SJCRH30 (cell line): ENCODE measurements around the gene CMIP. TPM values are rescaled to one million over a fixed set of nuclear protein-coding genes. Genes with fewer than 3 reads are reported as not detected.
A peak's percentile ranks its signal among the peaks of the same experiment; 100 is the strongest.
"Not testable (repeated sequence)": the region's sequence is repeated elsewhere in the genome, so short reads cannot be mapped to it uniquely, and the experiment has no call there.

Experiments used
- DNase-seq, 2 experiments: peaks; one replicate each; pipeline ENCODE4 v3.0.0-alpha.2; 2015 to 2020
- H3K27ac ChIP-seq: fragments of 250-450 bp; sonication (Bioruptor Pico); 2 replicates; pipeline ENCODE4 v1.5.1; 2020; ENCODE audit warnings: mild to moderate bottlenecking, moderate library complexity
- H3K27me3 ChIP-seq: fragments of 250-450 bp; sonication (Bioruptor Pico); 2 replicates; pipeline ENCODE4 v1.5.1; 2020; ENCODE audit warnings: mild to moderate bottlenecking, moderate library complexity
- H3K36me3 ChIP-seq: fragments of 250-450 bp; sonication (Bioruptor Pico); 2 replicates; pipeline ENCODE4 v1.5.1; 2020; ENCODE audit warnings: mild to moderate bottlenecking, moderate library complexity
- H3K4me1 ChIP-seq: fragments of 250-450 bp; sonication (Bioruptor Pico); 2 replicates; pipeline ENCODE4 v1.5.1; 2020; ENCODE audit warnings: mild to moderate bottlenecking, moderate library complexity
- H3K4me3 ChIP-seq: fragments of 250-450 bp; sonication (Bioruptor Pico); 2 replicates; pipeline ENCODE4 v1.5.1; 2020; ENCODE audit warnings: mild to moderate bottlenecking, moderate library complexity
- H3K9me3 ChIP-seq: fragments of 250-450 bp; sonication (Bioruptor Pico); replicated peaks from 2 replicates; pipeline ENCODE4 v1.5.1; 2020; ENCODE audit warnings: mild to moderate bottlenecking, moderate library complexity
- total RNA-seq: library from RNA; depleted of rRNA; stranded (reverse); fragments of >200 nt; shearing (Covaris generic); gene quantifications from 2 replicates; pipeline ENCODE4 v1.2.3, GENCODE V29; 2014

Gene CMIP
- total RNA-seq, 1 experiment from 2014 or later, result 12.9 TPM

- Histone ChIP-seq H3K27ac (no peak overlapping the region), H3K27me3 (no peaks in the 10 kb centered on the region), H3K36me3 (no peaks in the 10 kb centered on the region), H3K4me1 (no peaks in the 10 kb centered on the region), H3K4me3 (no peak overlapping the region), H3K9me3 (no peaks in the 10 kb centered on the region)
- peak; percentile 62 to 80 for DNase-seq
Observed at GRCh38 chr16:81737885-81738536, 293.4 kb downstream of the CMIP start.

DNA sequence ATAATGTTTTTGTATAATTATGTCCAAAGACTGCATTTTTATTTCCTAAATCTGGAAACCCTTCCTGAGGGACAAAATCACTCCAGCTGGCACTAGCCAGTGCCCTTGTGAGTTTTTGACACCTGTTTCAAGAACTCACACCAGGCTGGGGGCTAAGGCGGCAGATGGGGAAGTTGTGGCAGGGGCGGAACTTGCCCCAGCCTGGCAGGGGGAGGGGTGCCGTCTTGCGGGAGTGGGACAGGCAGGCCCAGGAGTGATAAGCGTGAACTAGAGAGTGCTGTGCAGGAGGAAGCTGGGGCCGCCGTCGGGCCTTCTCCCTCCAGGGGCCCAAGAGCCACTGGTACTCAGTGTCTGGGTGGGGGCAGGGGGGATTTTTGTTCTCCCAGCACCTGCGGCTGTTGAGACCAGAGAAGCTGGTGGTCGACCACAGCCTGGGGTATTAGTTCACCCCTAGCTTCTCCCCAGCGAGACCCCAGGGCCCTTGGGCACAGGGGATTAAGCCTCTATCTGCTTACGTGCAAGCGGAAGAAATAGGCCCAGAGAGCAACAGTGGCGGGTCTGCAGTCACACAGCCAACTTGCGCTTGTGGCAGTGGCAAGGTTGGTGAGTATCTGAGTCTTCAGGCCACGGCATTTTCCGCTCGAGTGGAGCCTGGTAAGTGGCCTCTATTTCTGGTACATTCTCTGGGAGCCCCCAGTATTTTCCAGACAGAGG lies 294.3 kb downstream of the CMIP start:
- no peak for DNase-seq
- no peaks in the 10 kb centered on the region for H3K9me3 ChIP-seq
- no peak overlapping the region for H3K4me3 ChIP-seq

DNA sequence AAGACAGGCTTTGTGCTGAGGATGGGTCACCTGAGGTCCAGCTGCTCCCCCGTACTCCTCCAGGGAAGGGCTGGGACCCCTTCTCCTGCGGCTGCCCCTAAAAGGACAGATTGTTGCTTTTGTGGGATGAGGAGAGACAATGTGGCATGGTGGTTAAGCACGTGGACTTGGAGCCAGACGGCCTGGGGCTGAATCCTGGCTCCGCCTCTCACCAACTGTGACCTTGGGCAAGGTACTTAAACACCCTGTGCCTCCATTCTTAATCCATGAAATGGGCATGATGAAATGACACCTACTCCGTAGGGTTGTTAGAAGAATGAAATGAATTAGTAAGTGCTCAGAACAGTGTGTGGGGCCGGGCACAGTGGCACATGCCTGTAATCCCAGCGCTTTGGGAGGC lies 294.9 kb downstream of the CMIP start:
- no peaks in the 10 kb centered on the region for H3K4me1 ChIP-seq
- H3K36me3 ChIP-seq, result no peaks in the 10 kb centered on the region
- H3K9me3 ChIP-seq, result no peaks in the 10 kb centered on the region
- no peak overlapping the region for H3K27ac ChIP-seq
- H3K4me3 ChIP-seq, result no peak overlapping the region
- no peaks in the 10 kb centered on the region for H3K27me3 ChIP-seq
- no peak for DNase-seq

More for the DNA sequence above, 294.3 kb downstream of the CMIP start:
- Histone ChIP-seq H3K27me3 (no peaks in the 10 kb centered on the region), H3K4me1 (no peaks in the 10 kb centered on the region), H3K36me3 (no peaks in the 10 kb centered on the region), H3K27ac (no peak overlapping the region)

DNA sequence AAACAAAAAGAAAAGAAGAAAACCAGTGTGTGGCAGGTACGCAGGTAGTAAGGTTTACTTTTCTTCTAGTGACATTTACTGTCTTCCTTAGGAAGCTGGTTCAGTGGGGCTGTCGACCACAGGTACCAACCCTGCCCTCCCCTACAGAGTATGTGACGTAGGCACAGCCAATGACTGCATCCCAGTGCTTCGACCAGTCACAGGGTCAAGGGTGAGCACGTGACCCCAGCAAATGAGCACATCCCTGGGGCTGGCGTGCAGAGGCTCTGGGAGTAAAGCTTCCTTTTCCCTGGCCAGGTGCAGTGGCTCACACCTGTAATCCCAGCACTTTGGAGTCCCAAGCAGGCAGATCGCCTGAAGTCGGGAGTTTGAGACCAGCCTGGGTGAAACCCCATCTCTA lies 295.6 kb downstream of the CMIP start:
- Histone ChIP-seq H3K27ac (no peak overlapping the region), H3K27me3 (no peaks in the 10 kb centered on the region), H3K4me3 (no peak overlapping the region), H3K36me3 (no peaks in the 10 kb centered on the region), H3K4me1 (no peaks in the 10 kb centered on the region), H3K9me3 (no peaks in the 10 kb centered on the region)
- peak in 1 of 2 experiments; percentile 20 for DNase-seq

DNA sequence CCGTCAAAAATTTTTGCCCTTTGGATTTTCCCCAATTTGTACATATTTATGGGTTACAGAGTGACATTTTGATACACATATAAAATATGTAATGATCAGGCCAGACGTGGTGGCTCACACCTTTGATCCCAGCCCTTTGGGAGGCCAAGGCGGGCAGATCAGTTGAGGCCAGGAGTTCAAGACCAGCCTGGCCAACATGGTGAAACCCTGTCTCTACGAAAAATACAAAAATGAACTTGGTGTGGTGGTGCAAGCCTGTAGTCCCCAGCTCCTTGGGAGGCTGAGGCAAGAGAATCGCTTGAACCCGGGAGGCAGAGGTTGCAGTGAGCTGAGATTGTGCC lies 296.8 kb downstream of the CMIP start:
- H3K4me1 ChIP-seq, H3K27ac ChIP-seq, H3K9me3 ChIP-seq, H3K36me3 ChIP-seq, H3K27me3 ChIP-seq, H3K4me3 ChIP-seq, DNase-seq: not testable (repeated sequence)

DNA sequence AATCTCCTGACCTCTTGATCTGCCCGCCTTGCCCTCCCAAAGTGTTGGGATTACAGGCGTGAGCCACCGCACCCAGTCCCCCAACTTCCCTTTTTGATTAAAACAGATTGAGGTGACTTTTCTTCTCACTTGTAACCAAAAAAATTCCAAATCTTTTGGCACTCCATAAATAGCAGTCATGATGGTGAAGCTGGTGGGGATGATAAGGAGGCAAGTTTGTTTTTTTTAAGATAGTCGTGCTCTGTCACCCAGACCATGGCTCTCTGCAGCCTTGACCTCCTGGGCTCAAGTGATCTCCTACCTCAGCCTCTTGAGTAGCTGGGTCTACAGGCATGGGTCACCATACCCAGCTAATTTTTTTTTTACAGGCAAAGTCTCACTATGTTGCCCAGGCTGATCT lies 299.8 kb downstream of the CMIP start:
- Histone ChIP-seq H3K9me3 (no peaks in the 10 kb centered on the region), H3K4me3 (no peak overlapping the region), H3K4me1 (no peaks in the 10 kb centered on the region), H3K36me3 (no peaks in the 10 kb centered on the region), H3K27ac (no peak overlapping the region), H3K27me3 (no peaks in the 10 kb centered on the region)
- DNase-seq, result no peak

DNA sequence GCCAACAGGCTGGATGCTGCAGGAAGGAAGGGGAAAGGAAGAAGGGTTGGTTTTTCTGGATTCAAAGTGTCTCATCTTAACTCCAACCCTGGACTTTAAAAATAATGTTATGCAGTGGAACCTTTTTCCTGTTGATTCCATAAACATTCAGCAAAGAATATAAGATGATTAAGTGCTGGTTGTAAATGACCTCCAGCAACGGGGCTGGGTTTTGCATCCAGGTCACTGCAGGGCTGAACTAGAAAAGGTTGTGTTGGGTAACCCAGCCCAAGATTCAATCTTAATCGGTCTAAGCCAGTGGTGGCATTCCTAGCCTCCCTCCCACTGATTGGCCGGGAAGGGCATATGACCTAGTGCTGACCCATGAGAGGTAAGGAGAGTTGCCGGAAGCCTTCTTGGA lies 300.3 kb downstream of the CMIP start:
- no peak overlapping the region for H3K27ac ChIP-seq
- no peak for DNase-seq
- H3K36me3 ChIP-seq, result no peaks in the 10 kb centered on the region
- no peaks in the 10 kb centered on the region for H3K9me3 ChIP-seq
- no peaks in the 10 kb centered on the region for H3K4me1 ChIP-seq
- no peaks in the 10 kb centered on the region for H3K27me3 ChIP-seq
- H3K4me3 ChIP-seq, result no peak overlapping the region

DNA sequence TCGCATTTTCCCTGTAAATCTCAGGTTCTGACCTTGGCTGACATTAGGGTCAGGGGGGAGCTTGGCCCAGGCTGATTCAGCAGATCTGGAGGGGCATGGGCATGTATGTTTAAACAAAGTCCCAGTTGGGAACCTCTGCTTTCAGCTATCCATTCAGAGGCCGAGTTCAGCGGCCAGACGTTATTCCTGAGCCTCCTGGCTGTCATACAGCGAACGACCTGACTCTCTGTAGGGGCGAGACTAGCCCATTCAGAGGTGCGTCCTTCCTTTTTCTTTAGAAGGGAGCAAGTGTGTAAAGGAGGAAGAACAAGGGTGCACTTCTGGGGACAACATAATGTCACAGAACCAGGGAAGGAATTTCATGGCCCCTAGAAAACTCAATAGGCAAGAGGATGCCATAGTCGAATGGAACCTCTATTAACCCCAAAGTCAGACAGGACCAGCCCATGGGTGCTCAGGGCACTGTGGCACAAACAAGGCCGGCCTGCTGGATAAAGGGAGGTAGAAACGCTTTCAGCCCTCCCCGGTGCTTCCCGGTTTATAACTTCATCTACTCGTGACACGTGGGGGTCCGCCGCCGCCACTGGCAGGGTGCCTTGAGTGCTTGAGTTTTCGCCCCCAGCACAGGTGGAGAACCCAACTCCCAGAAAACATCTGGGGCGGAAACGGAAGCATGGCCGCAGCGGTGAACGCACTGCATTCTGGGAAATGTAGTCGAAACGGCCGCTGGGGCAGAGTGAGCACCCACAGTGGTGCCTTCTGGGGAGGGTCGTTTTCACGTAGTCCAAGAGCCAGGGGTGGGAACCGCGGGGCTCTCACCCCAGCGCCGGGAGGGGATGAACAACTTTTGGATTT lies 301.3 kb downstream of the CMIP start:
- Histone ChIP-seq H3K36me3 (no peaks in the 10 kb centered on the region), H3K4me3 (peak overlapping the region; percentile 47), H3K4me1 (no peaks in the 10 kb centered on the region), H3K9me3 (no peaks in the 10 kb centered on the region), H3K27ac (no peak overlapping the region), H3K27me3 (no peaks in the 10 kb centered on the region)
- DNase-seq, result peak; percentile 41 to 65

- no peak for DNase-seq
- H3K4me3 ChIP-seq, result peak overlapping the region; percentile 47; the same call in 1 of the 2 replicates
- no peaks in the 10 kb centered on the region for H3K36me3 ChIP-seq
- H3K27ac ChIP-seq, result no peak overlapping the region
- no peaks in the 10 kb centered on the region for H3K27me3 ChIP-seq
- no peaks in the 10 kb centered on the region for H3K9me3 ChIP-seq
- no peaks in the 10 kb centered on the region for H3K4me1 ChIP-seq
Observed at GRCh38 chr16:81746566-81746965, 302.0 kb downstream of the CMIP start.

- no peak overlapping the region for H3K27ac ChIP-seq
- no peak for DNase-seq
- H3K4me1 ChIP-seq, result no peaks in the 10 kb centered on the region
- no peaks in the 10 kb centered on the region for H3K9me3 ChIP-seq
- H3K27me3 ChIP-seq, result no peaks in the 10 kb centered on the region
- H3K4me3 ChIP-seq, result no peak overlapping the region
- no peaks in the 10 kb centered on the region for H3K36me3 ChIP-seq
Observed at GRCh38 chr16:81748476-81749198, 304.0 kb downstream of the CMIP start.

GRCh38 chr16:81752225-81752875 lies 307.7 kb downstream of the CMIP start:
- H3K9me3 ChIP-seq, result no peaks in the 10 kb centered on the region
- peak; percentile 42 to 53 for DNase-seq

GRCh38 chr16:81752876-81753227 lies 308.2 kb downstream of the CMIP start:
- Histone ChIP-seq H3K9me3 (no peaks in the 10 kb centered on the region), H3K4me3 (no peak overlapping the region), H3K27me3 (no peaks in the 10 kb centered on the region)

More at GRCh38 chr16:81752225-81752875, 307.7 kb downstream of the CMIP start:
- Histone ChIP-seq H3K4me3 (no peak overlapping the region), H3K4me1 (no peaks in the 10 kb centered on the region), H3K36me3 (no peaks in the 10 kb centered on the region), H3K27ac (no peak overlapping the region), H3K27me3 (no peaks in the 10 kb centered on the region)

DNA sequence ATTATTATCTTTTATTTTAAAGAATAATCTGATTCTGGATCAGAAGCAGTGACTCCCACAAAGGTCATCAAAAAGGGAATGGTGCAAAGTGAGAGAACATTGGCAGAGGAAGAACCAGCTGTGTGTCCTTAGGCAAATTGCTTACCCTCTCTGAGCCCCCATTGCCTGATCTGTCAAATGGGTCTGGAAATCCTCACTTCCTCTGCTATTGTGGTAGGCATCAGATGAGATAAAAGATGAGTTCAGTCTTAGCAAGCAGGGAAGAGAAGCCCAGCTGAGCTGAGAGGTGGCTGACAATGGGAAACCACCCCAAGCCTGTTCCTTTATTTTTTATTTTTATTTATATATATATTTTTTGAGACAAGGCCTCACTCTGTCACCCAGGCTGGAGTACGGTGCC lies 310.2 kb downstream of the CMIP start:
- Histone ChIP-seq H3K27me3 (no peaks in the 10 kb centered on the region), H3K4me3 (no peak overlapping the region), H3K27ac (no peak overlapping the region), H3K36me3 (no peaks in the 10 kb centered on the region), H3K9me3 (no peaks in the 10 kb centered on the region), H3K4me1 (no peaks in the 10 kb centered on the region)
- DNase-seq, result no peak

More at GRCh38 chr16:81752876-81753227, 308.2 kb downstream of the CMIP start:
- no peak overlapping the region for H3K27ac ChIP-seq
- no peaks in the 10 kb centered on the region for H3K4me1 ChIP-seq
- DNase-seq, result no peak
- no peaks in the 10 kb centered on the region for H3K36me3 ChIP-seq

DNA sequence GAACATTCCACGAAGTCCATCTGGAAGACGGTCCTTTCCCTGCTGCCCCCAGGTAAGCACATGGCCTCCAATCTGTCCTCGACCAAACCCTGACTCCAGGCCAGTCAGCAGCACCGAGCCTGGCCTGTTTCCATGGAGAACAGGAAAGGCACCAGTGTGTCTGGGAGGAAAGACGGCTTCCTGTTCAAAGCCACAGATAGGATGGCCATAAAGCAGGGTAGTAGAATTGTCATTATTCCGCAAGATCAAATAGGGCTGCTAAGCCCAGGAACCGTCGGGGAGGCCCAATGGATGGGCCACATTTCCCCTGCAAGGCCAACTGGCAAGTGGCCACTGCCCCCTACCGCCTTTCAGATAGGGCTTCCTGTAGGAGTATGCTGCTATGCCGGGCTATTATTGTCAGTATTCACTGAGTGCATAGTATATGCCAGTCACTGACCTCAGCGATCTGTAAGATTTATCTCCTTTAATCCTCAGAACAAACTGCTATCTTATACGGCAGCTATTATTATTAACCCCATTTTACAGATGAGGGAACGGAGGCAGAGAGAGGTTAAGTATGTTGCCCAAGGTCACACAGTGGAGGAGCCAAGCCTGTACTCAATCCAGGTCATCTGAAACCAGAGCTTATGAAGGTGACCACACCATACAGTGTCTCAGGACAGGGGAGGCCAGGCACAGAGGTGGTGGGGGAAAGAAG lies 311.5 kb downstream of the CMIP start:
- H3K4me1 ChIP-seq, result no peaks in the 10 kb centered on the region
- no peak overlapping the region for H3K4me3 ChIP-seq
- no peaks in the 10 kb centered on the region for H3K36me3 ChIP-seq
- H3K9me3 ChIP-seq, result no peaks in the 10 kb centered on the region
- no peaks in the 10 kb centered on the region for H3K27me3 ChIP-seq
- DNase-seq, result no peak
- no peak overlapping the region for H3K27ac ChIP-seq
